Measurements from ENCODE around the gene LIN28B.

DNA sequence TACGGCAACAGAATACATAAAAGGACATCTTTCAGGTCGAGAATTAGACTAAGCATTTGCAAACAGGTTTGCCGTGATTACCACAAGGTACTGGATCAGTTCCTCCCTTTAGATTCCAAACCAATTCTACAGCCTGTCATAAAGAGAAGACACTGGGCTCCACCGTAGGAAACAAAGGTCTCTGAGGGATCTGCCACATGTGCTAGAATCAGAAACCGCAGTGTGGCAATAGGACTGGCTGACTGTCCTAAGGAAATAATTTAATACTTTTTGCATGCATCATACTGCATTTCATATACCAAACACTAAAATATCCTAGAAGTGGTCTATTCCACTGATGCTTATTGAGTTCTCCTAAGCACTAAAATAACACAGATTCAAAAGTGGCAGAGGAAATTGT is 163.7 kb downstream of the LIN28B start:
- no peak for TF ChIP-seq POLR2A (IDR thresholded peaks at IDR 0.05)
- TF ChIP-seq, protein P1, sequence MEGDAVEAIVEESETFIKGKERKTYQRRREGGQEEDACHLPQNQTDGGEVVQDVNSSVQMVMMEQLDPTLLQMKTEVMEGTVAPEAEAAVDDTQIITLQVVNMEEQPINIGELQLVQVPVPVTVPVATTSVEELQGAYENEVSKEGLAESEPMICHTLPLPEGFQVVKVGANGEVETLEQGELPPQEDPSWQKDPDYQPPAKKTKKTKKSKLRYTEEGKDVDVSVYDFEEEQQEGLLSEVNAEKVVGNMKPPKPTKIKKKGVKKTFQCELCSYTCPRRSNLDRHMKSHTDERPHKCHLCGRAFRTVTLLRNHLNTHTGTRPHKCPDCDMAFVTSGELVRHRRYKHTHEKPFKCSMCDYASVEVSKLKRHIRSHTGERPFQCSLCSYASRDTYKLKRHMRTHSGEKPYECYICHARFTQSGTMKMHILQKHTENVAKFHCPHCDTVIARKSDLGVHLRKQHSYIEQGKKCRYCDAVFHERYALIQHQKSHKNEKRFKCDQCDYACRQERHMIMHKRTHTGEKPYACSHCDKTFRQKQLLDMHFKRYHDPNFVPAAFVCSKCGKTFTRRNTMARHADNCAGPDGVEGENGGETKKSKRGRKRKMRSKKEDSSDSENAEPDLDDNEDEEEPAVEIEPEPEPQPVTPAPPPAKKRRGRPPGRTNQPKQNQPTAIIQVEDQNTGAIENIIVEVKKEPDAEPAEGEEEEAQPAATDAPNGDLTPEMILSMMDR (IDR thresholded peaks at IDR 0.05) = no peak
